T-helper 1 cell treated with Interleukin-12 subunit alpha and Interleukin-12 subunit beta and Interleukin-4 antibody, amounts not matched to agents 30 ng/mL and 1 ng/mL, for 36 hours (primary cell): Measurements from ENCODE around the gene KCND3. TPM values are rescaled to one million over a fixed set of nuclear protein-coding genes. Genes with fewer than 3 reads are reported as not detected.
"Not testable (repeated sequence)": the region's sequence is repeated elsewhere in the genome, so short reads cannot be mapped to it uniquely, and the experiment has no call there.

ENCODE experiments used
- intact Hi-C: fragments of 100-400 bp; cut with micrococcal nuclease; formaldehyde crosslinking; loops from one replicate; pipeline ENCODE4 v1.15.1; 2024
- total RNA-seq: library from RNA; stranded (reverse); gene quantifications from 2 replicates; pipeline ENCODE4 v1.2.3, GENCODE V29; 2022

Gene KCND3
- total RNA-seq, 1 donor from 2014 or later = not detected

GRCh38 chr1:111747282-111747734, 242.2 kb downstream of the KCND3 start:
- intact Hi-C loops = loop anchor here (1.0 to 2.0 kb wide), 4 partner anchors 32 to 299 kb away; partner anchors contain the start of genes ATP5PB and WDR77

- intact Hi-C loops = loop anchor here (2.0 kb wide), 1 partner anchor 298 kb away; the partner anchor contains the start of genes ATP5PB and WDR77
These were observed 242.9 kb downstream of the KCND3 start for GRCh38 chr1:111746614-111746999.

GRCh38 chr1:111745675-111746613, 243.5 kb downstream of the KCND3 start:
- intact Hi-C loops = loop anchor here (2.0 kb wide), 1 partner anchor 297 kb away; the partner anchor contains the start of genes ATP5PB and WDR77

- intact Hi-C loops = no loop called here
These were observed 245.8 kb downstream of the KCND3 start for GRCh38 chr1:111743679-111744101.

- intact Hi-C loops = no loop called here
These were observed 246.4 kb downstream of the KCND3 start for GRCh38 chr1:111742938-111743549.

GRCh38 chr1:111742292-111742691, 247.2 kb downstream of the KCND3 start:
- intact Hi-C loops = not testable (repeated sequence)

- intact Hi-C loops = loop anchor here (1.0 to 2.0 kb wide), 2 partner anchors 15 to 25 kb away; partner anchors contain the start of gene DDX20
These were observed 249.3 kb downstream of the KCND3 start for GRCh38 chr1:111739925-111740765.

- intact Hi-C loops = loop anchor here (1.0 to 2.0 kb wide), 2 partner anchors 16 to 25 kb away; partner anchors contain the start of gene DDX20
These were observed 250.1 kb downstream of the KCND3 start, which contains the start of gene INKA2 for GRCh38 chr1:111739194-111739924. Gene INKA2, minus strand, starts transcription at chr1:111739395. Its CDS starts 153 bp downstream, at chr1:111739242.

GRCh38 chr1:111738436-111739193, 250.9 kb downstream of the KCND3 start:
- intact Hi-C loops = loop anchor here (1.0 to 2.0 kb wide), 2 partner anchors 17 to 24 kb away; partner anchors contain the start of gene DDX20

GRCh38 chr1:111738133-111738435, 251.4 kb downstream of the KCND3 start:
- intact Hi-C loops = loop anchor here (2.0 kb wide), 1 partner anchor 23 kb away; no protein-coding TSS in a partner anchor

- intact Hi-C loops = loop anchor here (2.0 kb wide), 1 partner anchor 23 kb away; no protein-coding TSS in a partner anchor
These were observed 252.0 kb downstream of the KCND3 start for GRCh38 chr1:111737216-111738132.

GRCh38 chr1:111736548-111737215, 252.8 kb downstream of the KCND3 start:
- intact Hi-C loops = no loop called here

GRCh38 chr1:111735858-111736544, 253.5 kb downstream of the KCND3 start:
- intact Hi-C loops = no loop called here

GRCh38 chr1:111735321-111735720, 254.1 kb downstream of the KCND3 start:
- intact Hi-C loops = no loop called here

GRCh38 chr1:111734856-111735255, 254.6 kb downstream of the KCND3 start:
- intact Hi-C loops = no loop called here

GRCh38 chr1:111734426-111734825, 255.0 kb downstream of the KCND3 start:
- intact Hi-C loops = no loop called here

- intact Hi-C loops = no loop called here
These were observed 255.5 kb downstream of the KCND3 start for GRCh38 chr1:111733992-111734341.
